NCI-H510A treated with DMSO at 0.1 percent for 48 hours (cell line): ENCODE measurements around the gene FAM78A.

ENCODE experiments used
- DNase-seq: peaks from one replicate; lab custom pipeline; 2025; lab: John Stamatoyannopoulos, UW

The FAM78A gene

GRCh38 chr9:131302244-131303075 lies 26.1 kb upstream of the FAM78A start:
- no peak for DNase-seq

- no peak for DNase-seq
These were observed 24.1 kb upstream of the FAM78A start for GRCh38 chr9:131300444-131300843.

GRCh38 chr9:131299961-131300347 lies 23.6 kb upstream of the FAM78A start:
- DNase-seq = no peak

- no peak for DNase-seq
These were observed 23.1 kb upstream of the FAM78A start for GRCh38 chr9:131299346-131299960.

GRCh38 chr9:131298816-131299215 lies 22.5 kb upstream of the FAM78A start:
- no peak for DNase-seq

- DNase-seq = no peak
These were observed 22.0 kb upstream of the FAM78A start for GRCh38 chr9:131298341-131298740.

GRCh38 chr9:131297903-131298302 lies 21.6 kb upstream of the FAM78A start:
- no peak for DNase-seq

GRCh38 chr9:131296906-131297500 lies 20.7 kb upstream of the FAM78A start:
- DNase-seq = no peak

GRCh38 chr9:131296460-131296859 lies 20.1 kb upstream of the FAM78A start:
- no peak for DNase-seq

- DNase-seq = no peak
These were observed 16.6 kb upstream of the FAM78A start for GRCh38 chr9:131292937-131293336.

GRCh38 chr9:131291795-131292315 lies 15.5 kb upstream of the FAM78A start:
- no peak for DNase-seq

- DNase-seq = no peak
These were observed 14.6 kb upstream of the FAM78A start for GRCh38 chr9:131290767-131291370.

- no peak for DNase-seq
These were observed 13.9 kb upstream of the FAM78A start for GRCh38 chr9:131290036-131290766.

- peak; percentile 19 for DNase-seq
These were observed 13.2 kb upstream of the FAM78A start, which contains the start of gene PLPP7 for GRCh38 chr9:131289301-131290035. PLPP7 (plus strand) TSS chr9:131289723; CDS start chr9:131289998, 275 bp downstream.

GRCh38 chr9:131288217-131288616 lies 11.9 kb upstream of the FAM78A start:
- DNase-seq = no peak

- DNase-seq = no peak
These were observed 11.0 kb upstream of the FAM78A start for GRCh38 chr9:131287359-131287758.

- DNase-seq = no peak
These were observed 8.5 kb upstream of the FAM78A start for GRCh38 chr9:131284856-131285255.

GRCh38 chr9:131282688-131283422 lies 6.5 kb upstream of the FAM78A start:
- no peak for DNase-seq

GRCh38 chr9:131282175-131282574 lies 5.9 kb upstream of the FAM78A start:
- no peak for DNase-seq
